Measurements from ENCODE around the gene UBE2L3. TPM values are rescaled to one million over a fixed set of nuclear protein-coding genes. Genes with fewer than 3 reads are reported as not detected.
"Not testable (repeated sequence)": the region's sequence is repeated elsewhere in the genome, so short reads cannot be mapped to it uniquely, and the experiment has no call there.

The UBE2L3 gene
- total RNA-seq, 4 donors from 2014 or later, result 28.0 to 42.4 (median 40.5) TPM

GRCh38 chr22:21635771-21636510 lies 68.4 kb downstream of the UBE2L3 start:
- intact Hi-C loops (cut with DNase I; ENCODE audit: low total_unique reads), result no loop called here
- no peak for TF ChIP-seq POLR2A (IDR thresholded peaks at IDR 0.05)
- no peak for TF ChIP-seq CTCF (IDR thresholded peaks at IDR 0.05)
- WGBS, 2 donors, result 85 to 87% methylated on average over 15 of the region's 15 CpGs
- no peak for DNase-seq (ENCODE audit: low spot score in 2 of 2)
- H3K4me3 ChIP-seq (ENCODE audit: low read depth, poor library complexity, severe bottlenecking), result no peak overlapping the region

DNA sequence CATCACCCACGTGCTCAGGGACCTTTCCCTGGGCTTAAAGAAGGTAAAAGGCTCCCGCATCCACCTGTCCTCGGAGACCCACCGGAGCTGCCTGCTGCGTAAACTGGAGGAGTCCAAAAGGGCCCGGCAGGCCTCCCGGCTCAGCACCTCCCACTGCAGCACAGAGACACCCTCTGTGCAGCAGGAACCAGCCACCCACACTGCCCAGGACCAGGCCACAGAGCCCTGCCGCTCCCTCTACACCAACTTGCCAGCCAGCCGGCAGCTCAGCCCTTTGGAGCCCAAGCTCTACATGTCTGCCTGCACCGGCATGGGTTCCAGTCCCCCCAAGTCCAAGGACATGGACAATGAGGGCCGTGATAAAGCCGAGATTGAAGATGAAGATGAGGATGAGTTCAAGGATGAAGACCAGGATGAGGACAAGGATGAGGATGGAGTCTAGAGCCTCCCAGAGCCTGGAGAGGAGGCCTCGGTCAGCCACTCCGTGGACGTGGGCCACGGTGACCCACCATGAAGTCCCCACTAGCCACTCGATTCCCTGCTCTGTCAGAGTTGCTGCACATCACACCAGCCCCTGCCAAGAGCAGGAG lies 69.2 kb downstream of the UBE2L3 start:
- DNase-seq (ENCODE audit: low spot score in 2 of 2), result no peak
- no peak overlapping the region for H3K4me3 ChIP-seq (ENCODE audit: low read depth, poor library complexity, severe bottlenecking)
- intact Hi-C loops (cut with DNase I; ENCODE audit: low total_unique reads), result no loop called here
- 91 to 93% methylated on average over 17 of the region's 17 CpGs for WGBS, 2 donors
- TF ChIP-seq POLR2A (IDR thresholded peaks at IDR 0.05) (no peak), CTCF (IDR thresholded peaks at IDR 0.05) (no peak)

DNA sequence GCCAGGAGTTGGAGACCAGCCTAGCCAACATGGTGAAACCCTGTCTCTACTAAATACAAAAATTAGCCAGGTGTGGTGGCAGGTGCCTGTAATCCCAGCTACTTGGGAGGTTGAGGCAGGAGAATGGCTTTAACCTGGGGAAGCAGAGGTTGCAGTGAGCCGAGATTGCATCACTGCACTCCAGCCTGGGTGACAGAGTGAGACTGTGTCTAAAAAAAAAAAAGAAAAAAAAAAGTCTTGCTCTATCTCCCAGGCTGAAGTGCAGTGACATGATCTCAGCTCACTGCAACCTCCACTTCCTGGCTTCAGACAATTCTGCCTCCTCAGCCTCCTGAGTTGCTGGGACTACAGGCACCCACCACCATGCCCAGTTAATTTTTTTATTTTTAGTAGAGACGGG lies 69.9 kb downstream of the UBE2L3 start:
- DNase-seq (ENCODE audit: low spot score in 2 of 2); intact Hi-C loops (cut with DNase I; ENCODE audit: low total_unique reads); H3K4me3 ChIP-seq (ENCODE audit: low read depth, poor library complexity, severe bottlenecking): not testable (repeated sequence)
- WGBS, 2 donors, result 81 to 88% methylated on average over 2 of the region's 2 CpGs

- WGBS, 2 donors, result 76 to 87% methylated on average over 4 of the region's 4 CpGs
- TF ChIP-seq POLR2A (IDR thresholded peaks at IDR 0.05) (no peak), CTCF (IDR thresholded peaks at IDR 0.05) (no peak)
- intact Hi-C loops (cut with DNase I; ENCODE audit: low total_unique reads), result no loop called here
These were observed 71.8 kb downstream of the UBE2L3 start for GRCh38 chr22:21639359-21639758.

GRCh38 chr22:21640810-21641209 lies 73.3 kb downstream of the UBE2L3 start:
- WGBS, 2 donors, result 89% methylated on average over 5 of the region's 5 CpGs
- no peak for DNase-seq (ENCODE audit: low spot score in 2 of 2)
- no peak overlapping the region for H3K4me3 ChIP-seq (ENCODE audit: low read depth, poor library complexity, severe bottlenecking)
- intact Hi-C loops (cut with DNase I; ENCODE audit: low total_unique reads), result no loop called here
- TF ChIP-seq CTCF (IDR thresholded peaks at IDR 0.05) (no peak), POLR2A (IDR thresholded peaks at IDR 0.05) (no peak)

More at GRCh38 chr22:21639359-21639758, 71.8 kb downstream of the UBE2L3 start:
- no peak for DNase-seq (ENCODE audit: low spot score in 2 of 2)
- no peak overlapping the region for H3K4me3 ChIP-seq (ENCODE audit: low read depth, poor library complexity, severe bottlenecking)

- intact Hi-C loops (cut with DNase I; ENCODE audit: low total_unique reads), result no loop called here
- TF ChIP-seq POLR2A (IDR thresholded peaks at IDR 0.05), result no peak
- TF ChIP-seq CTCF (IDR thresholded peaks at IDR 0.05), result no peak
- peak overlapping the region; percentile 21 for H3K4me3 ChIP-seq (ENCODE audit: low read depth, poor library complexity, severe bottlenecking)
- 14 to 25% methylated on average over 9 of the region's 9 CpGs for WGBS, 2 donors
- no peak for DNase-seq (ENCODE audit: low spot score in 2 of 2)
These were observed 73.9 kb downstream of the UBE2L3 start for GRCh38 chr22:21641417-21641788.
